SU-DHL-6 (cell line): ENCODE data around the gene CEACAM16.
"Not testable (repeated sequence)": the region's sequence is repeated elsewhere in the genome, so short reads cannot be mapped to it uniquely, and the experiment has no call there.

Source experiments
- CTCF ChIP-seq: fragments of 200-600 bp; sonication (generic); IDR thresholded peaks from one replicate; pipeline ENCODE4 v1.5.1; 2017; ENCODE audit warnings: antibody characterized with exemption, mild to moderate bottlenecking, low read length, moderate library complexity; ENCODE audit not compliant: insufficient read depth, poor library complexity, severe bottlenecking
- EZH2phosphoT487 ChIP-seq: fragments of 200-600 bp; sonication (generic), shearing (Covaris generic); conservative IDR thresholded peaks from 2 replicates; pipeline ENCODE4 v1.6.1; 2018; ENCODE audit warnings: mild to moderate bottlenecking, antibody characterized with exemption, low read length, moderate library complexity, mixed read lengths

GRCh38 chr19:44684396-44684795 is 14.6 kb upstream of the CEACAM16 start:
- TF ChIP-seq CTCF, EZH2phosphoT487: not testable (repeated sequence)
